Spleen (tissue), 7 donors: Measurements from ENCODE around the gene POU2AF1.

ENCODE experiments used
- CTCF ChIP-seq, 11 experiments: fragments of 200-600 bp in 7 of 11; fragments of 450-650 bp in 4 of 11; sonication (generic) in 4 of 11; IDR thresholded peaks in 8 of 11; conservative IDR thresholded peaks in 3 of 11; 1 replicate in 7 of 11; 2 replicates in 4 of 11; pipeline versions ENCODE4 v1.4.0 to v1.8.0; 2016 to 2021; ENCODE audit warnings: antibody characterized with exemption in 11 of 11, inconsistent platforms in 4 of 11, mild to moderate bottlenecking in 1 of 11
- POLR2A ChIP-seq, 3 donors: fragments of 450-650 bp; IDR thresholded peaks; one replicate each; pipeline ENCODE4 v1.5.1; 2017; ENCODE audit warnings: antibody characterized with exemption in 3 of 3, mild to moderate bottlenecking in 1 of 3
- donor health status: DM: no; HTN: no; CAD: no; lungs with moderate emphysema.
- donor health status: DM: no; HTN: no; CAD: no.
- donor health status: DM: no; HTN: no; CAD: no.

GRCh38 chr11:111329306-111330204 lies 49.5 kb downstream of the POU2AF1 start:
- TF ChIP-seq CTCF (IDR thresholded peaks at IDR 0.05 in 8 of 11, conservative IDR thresholded peaks at IDR 0.05 in 3 of 11) = no peak
- TF ChIP-seq POLR2A (IDR thresholded peaks at IDR 0.05) = no peak
